WTC11 (cell line): Measurements from ENCODE around the gene WWOX. TPM values are rescaled to one million over a fixed set of nuclear protein-coding genes. Genes with fewer than 3 reads are reported as not detected.

ENCODE experiments used
- ATAC-seq: fragments of 200-7000 bp; cut with Tn5 transposase; 2 replicates; pipeline ENCODE4 v1.10.0; 2021; ENCODE audit warnings: mild to moderate bottlenecking, moderate library complexity
- CTCF ChIA-PET: fragments of 300-600 bp; sonication (Branson Sonifier 250); formaldehyde crosslinking; loops from one replicate; lab custom pipeline; 2021; ENCODE audit warnings: antibody characterized with exemption; lab: Charles Lee
- POLR2A ChIA-PET: fragments of 350-600 bp; sonication (Branson Sonifier 250); formaldehyde crosslinking; loops from one replicate; lab custom pipeline; 2021; ENCODE audit warnings: antibody characterized with exemption; lab: Charles Lee
- DNase-seq: peaks from one replicate; pipeline ENCODE4 v3.0.0; 2021; ENCODE audit warnings: low spot score
- H3K27ac Mint-ChIP-seq: 2 replicates; pipeline ENCODE4 v1.8.0; 2021; ENCODE audit warnings: mixed read lengths
- H3K27me3 Mint-ChIP-seq: 2 replicates; pipeline ENCODE4 v1.8.0; 2021; ENCODE audit warnings: low read depth, mild to moderate bottlenecking, moderate library complexity, mixed read lengths
- H3K36me3 Mint-ChIP-seq: 2 replicates; pipeline ENCODE4 v1.8.0; 2021; ENCODE audit warnings: mixed read lengths
- H3K4me1 Mint-ChIP-seq: 2 replicates; pipeline ENCODE4 v1.8.0; 2022; ENCODE audit warnings: mixed read lengths
- H3K4me3 Mint-ChIP-seq: 2 replicates; pipeline ENCODE4 v1.8.0; 2021; ENCODE audit warnings: mild to moderate bottlenecking, moderate library complexity, mixed read lengths
- H3K9me3 Mint-ChIP-seq: 2 replicates; pipeline ENCODE4 v1.8.0; 2021; ENCODE audit warnings: mixed read lengths
- ATF1 ChIP-seq: sonication (generic); formaldehyde crosslinking; IDR thresholded peaks from 2 replicates; pipeline ENCODE4 v1.8.1; 2023; ENCODE audit warnings: mild to moderate bottlenecking, moderate library complexity, missing genetic modification reagents
- CBFB ChIP-seq: sonication (generic); formaldehyde crosslinking; IDR thresholded peaks from 2 replicates; pipeline ENCODE4 v1.8.1; 2022; ENCODE audit warnings: mild to moderate bottlenecking, low read depth, missing genetic modification reagents
- CDX4 ChIP-seq: fragments of 250-450 bp; sonication (Bioruptor Pico); IDR thresholded peaks from 2 replicates; pipeline ENCODE4 v1.9.0; 2021; ENCODE audit warnings: moderate library complexity, mild to moderate bottlenecking, inconsistent platforms, borderline replicate concordance
- CREB1 ChIP-seq: sonication (generic); formaldehyde crosslinking; IDR thresholded peaks from 2 replicates; pipeline ENCODE4 v1.8.0; 2023; ENCODE audit warnings: mild to moderate bottlenecking, missing genetic modification reagents
- CREM ChIP-seq: sonication (generic); formaldehyde crosslinking; IDR thresholded peaks from 2 replicates; pipeline ENCODE4 v1.8.1; 2022; ENCODE audit warnings: mild to moderate bottlenecking, missing genetic modification reagents, moderate library complexity
- ERG ChIP-seq: fragments of 250-450 bp; sonication (Bioruptor Pico); IDR thresholded peaks from 2 replicates; pipeline ENCODE4 v1.8.0; 2021; ENCODE audit warnings: mild to moderate bottlenecking
- ETV6 ChIP-seq: sonication (generic); formaldehyde crosslinking; IDR thresholded peaks from 2 replicates; pipeline ENCODE4 v1.8.1; 2022; ENCODE audit warnings: mild to moderate bottlenecking, missing genetic modification reagents
- FOXP1 ChIP-seq: sonication (generic); formaldehyde crosslinking; IDR thresholded peaks from 2 replicates; pipeline ENCODE4 v1.8.0; 2022; ENCODE audit warnings: missing genetic modification reagents, mild to moderate bottlenecking, moderate library complexity, borderline replicate concordance
- GABPB1 ChIP-seq: sonication (generic); formaldehyde crosslinking; IDR thresholded peaks from 2 replicates; pipeline ENCODE4 v1.8.1; 2023; ENCODE audit warnings: mild to moderate bottlenecking, missing genetic modification reagents
- IRF1 ChIP-seq: sonication (generic); formaldehyde crosslinking; IDR thresholded peaks from 2 replicates; pipeline ENCODE4 v1.8.0; 2023; ENCODE audit warnings: missing genetic modification reagents
- JAZF1 ChIP-seq: fragments of 250-450 bp; sonication (Bioruptor Pico); IDR thresholded peaks from 2 replicates; pipeline ENCODE4 v1.9.0; 2021; ENCODE audit warnings: moderate library complexity, mild to moderate bottlenecking, inconsistent platforms
- JUN ChIP-seq: sonication (generic); formaldehyde crosslinking; IDR thresholded peaks from 2 replicates; pipeline ENCODE4 v1.8.0; 2023; ENCODE audit warnings: mild to moderate bottlenecking, missing genetic modification reagents
- KAT7 ChIP-seq: sonication (generic); formaldehyde crosslinking; IDR thresholded peaks from 2 replicates; pipeline ENCODE4 v1.8.1; 2023; ENCODE audit warnings: missing genetic modification reagents, mild to moderate bottlenecking, borderline replicate concordance
- MAX ChIP-seq: sonication (generic); formaldehyde crosslinking; IDR thresholded peaks from 2 replicates; pipeline ENCODE4 v1.8.0; 2022; ENCODE audit warnings: mild to moderate bottlenecking, missing genetic modification reagents
- MXD4 ChIP-seq: fragments of 250-450 bp; sonication (Bioruptor Pico); IDR thresholded peaks from 2 replicates; pipeline ENCODE4 v1.8.0; 2021; ENCODE audit warnings: mild to moderate bottlenecking, moderate library complexity, borderline replicate concordance
- MYBL2 ChIP-seq: sonication (generic); formaldehyde crosslinking; IDR thresholded peaks from 2 replicates; pipeline ENCODE4 v1.8.1; 2023; ENCODE audit warnings: mild to moderate bottlenecking, moderate library complexity, missing genetic modification reagents
- PRRX2 ChIP-seq: fragments of 250-450 bp; sonication (Bioruptor Pico); IDR thresholded peaks from 2 replicates; pipeline ENCODE4 v1.8.0; 2021; ENCODE audit warnings: mild to moderate bottlenecking
- RELA ChIP-seq: sonication (generic); formaldehyde crosslinking; IDR thresholded peaks from 2 replicates; pipeline ENCODE4 v1.8.1; 2022; ENCODE audit warnings: missing genetic modification reagents, mild to moderate bottlenecking, borderline replicate concordance
- SMAD4 ChIP-seq: sonication (generic); formaldehyde crosslinking; IDR thresholded peaks from 2 replicates; pipeline ENCODE4 v1.8.0; 2022; ENCODE audit warnings: mild to moderate bottlenecking, missing genetic modification reagents
- TCF7 ChIP-seq: sonication (generic); formaldehyde crosslinking; IDR thresholded peaks from 2 replicates; pipeline ENCODE4 v1.8.0; 2022; ENCODE audit warnings: mild to moderate bottlenecking, low read depth, missing genetic modification reagents, moderate library complexity
- TEAD1 ChIP-seq: sonication (generic); formaldehyde crosslinking; IDR thresholded peaks from 2 replicates; pipeline ENCODE4 v1.8.0; 2022; ENCODE audit warnings: mild to moderate bottlenecking, missing genetic modification reagents
- ZBTB43 ChIP-seq: sonication (generic); formaldehyde crosslinking; IDR thresholded peaks from 2 replicates; pipeline ENCODE4 v1.8.1; 2023; ENCODE audit warnings: mild to moderate bottlenecking, missing genetic modification reagents
- ZNF121 ChIP-seq: sonication (generic); formaldehyde crosslinking; IDR thresholded peaks from 2 replicates; pipeline ENCODE4 v1.8.0; 2023; ENCODE audit warnings: missing genetic modification reagents
- ZNF317 ChIP-seq: sonication (generic); formaldehyde crosslinking; IDR thresholded peaks from 2 replicates; pipeline ENCODE4 v1.8.1; 2023; ENCODE audit warnings: low read depth, mild to moderate bottlenecking, moderate library complexity, missing genetic modification reagents, borderline replicate concordance
- ZNF512 ChIP-seq: sonication (generic); formaldehyde crosslinking; IDR thresholded peaks from 2 replicates; pipeline ENCODE4 v1.8.1; 2022; ENCODE audit warnings: missing genetic modification reagents, borderline replicate concordance
- total RNA-seq: library from RNA; stranded (reverse); gene quantifications from 3 replicates; pipeline ENCODE4 v1.2.3, GENCODE V29; 2021
- TF ChIP-seq, protein P1 (sequence below): sonication (generic); formaldehyde crosslinking; IDR thresholded peaks from 2 replicates; pipeline ENCODE4 v1.8.1; 2023; ENCODE audit warnings: mild to moderate bottlenecking, missing genetic modification reagents

Gene WWOX
- total RNA-seq, 1 experiment from 2014 or later, result 15.7 TPM

- Mint-ChIP-seq H3K4me1 (no peaks in the 10 kb centered on the region), H3K4me3 (no peak overlapping the region), H3K9me3 (peaks cover 28% of the 10 kb centered on the region), H3K27me3 (no peaks in the 10 kb centered on the region), H3K36me3 (peaks cover 21% of the 10 kb centered on the region), H3K27ac (no peak overlapping the region)
- ChIA-PET POLR2A (no interaction called here), CTCF (no interaction called here)
- ATAC-seq (no peak), DNase-seq (no peak)
- TF ChIP-seq JAZF1 (CRISPR knock-in tag) (no peak), ETV6 (CRISPR knock-in tag) (no peak), CDX4 (no peak), JUN (CRISPR knock-in tag) (no peak), MYBL2 (CRISPR knock-in tag) (no peak), ERG (no peak), CBFB (CRISPR knock-in tag) (no peak), ZNF512 (CRISPR knock-in tag) (no peak), CREB1 (CRISPR knock-in tag) (no peak), TCF7 (no peak), GABPB1 (CRISPR knock-in tag) (no peak), FOXP1 (no peak), MXD4 (no peak), MAX (no peak), IRF1 (CRISPR knock-in tag) (no peak)
These were observed 293.2 kb downstream of the WWOX start for GRCh38 chr16:78392585-78393195.

DNA sequence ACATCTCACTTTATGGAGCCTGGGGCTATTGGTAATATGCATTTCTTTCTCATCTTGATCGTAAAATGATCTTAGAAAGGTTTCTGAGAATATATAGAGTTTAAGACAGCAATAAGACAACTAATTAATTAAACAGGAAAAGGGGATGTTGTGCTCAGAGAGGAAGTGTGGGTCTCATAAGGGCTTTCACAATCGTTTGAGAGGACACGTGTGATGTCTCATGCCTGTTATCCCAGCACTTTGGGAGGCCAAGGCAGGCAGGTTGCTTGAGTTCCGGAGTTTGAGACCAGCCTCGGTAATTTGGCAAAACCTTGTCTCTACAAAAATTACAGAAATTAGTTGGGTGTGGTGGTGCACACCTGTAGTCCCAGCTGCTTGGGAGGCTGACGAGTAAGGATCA lies 295.6 kb downstream of the WWOX start:
- CTCF ChIA-PET, result interaction anchor here (0.6 kb wide), 1 partner anchor 104 kb away, joined by 3 read pairs; no protein-coding TSS in a partner anchor

More for the DNA sequence above, 295.6 kb downstream of the WWOX start:
- H3K4me3 Mint-ChIP-seq, result no peak overlapping the region
- no peaks in the 10 kb centered on the region for H3K27me3 Mint-ChIP-seq
- H3K4me1 Mint-ChIP-seq, result 0 out of 2 replicates have a peak, but pooled peaks cover 2% of the 10 kb centered on the region
- H3K9me3 Mint-ChIP-seq, result peaks cover 28% of the 10 kb centered on the region
- H3K27ac Mint-ChIP-seq, result no peak overlapping the region
- H3K36me3 Mint-ChIP-seq, result peaks cover 21% of the 10 kb centered on the region
- POLR2A ChIA-PET, result no interaction called here
- TF ChIP-seq ZNF121, result no peak
- TF ChIP-seq PRRX2 (CRISPR knock-in tag), result no peak
- no peak for TF ChIP-seq ZNF512 (CRISPR knock-in tag)
- no peak for TF ChIP-seq CREB1 (CRISPR knock-in tag)
- no peak for TF ChIP-seq IRF1 (CRISPR knock-in tag)
- TF ChIP-seq RELA (CRISPR knock-in tag), result no peak
- no peak for TF ChIP-seq JUN (CRISPR knock-in tag)
- no peak for TF ChIP-seq TEAD1 (CRISPR knock-in tag)
- TF ChIP-seq, protein P1, sequence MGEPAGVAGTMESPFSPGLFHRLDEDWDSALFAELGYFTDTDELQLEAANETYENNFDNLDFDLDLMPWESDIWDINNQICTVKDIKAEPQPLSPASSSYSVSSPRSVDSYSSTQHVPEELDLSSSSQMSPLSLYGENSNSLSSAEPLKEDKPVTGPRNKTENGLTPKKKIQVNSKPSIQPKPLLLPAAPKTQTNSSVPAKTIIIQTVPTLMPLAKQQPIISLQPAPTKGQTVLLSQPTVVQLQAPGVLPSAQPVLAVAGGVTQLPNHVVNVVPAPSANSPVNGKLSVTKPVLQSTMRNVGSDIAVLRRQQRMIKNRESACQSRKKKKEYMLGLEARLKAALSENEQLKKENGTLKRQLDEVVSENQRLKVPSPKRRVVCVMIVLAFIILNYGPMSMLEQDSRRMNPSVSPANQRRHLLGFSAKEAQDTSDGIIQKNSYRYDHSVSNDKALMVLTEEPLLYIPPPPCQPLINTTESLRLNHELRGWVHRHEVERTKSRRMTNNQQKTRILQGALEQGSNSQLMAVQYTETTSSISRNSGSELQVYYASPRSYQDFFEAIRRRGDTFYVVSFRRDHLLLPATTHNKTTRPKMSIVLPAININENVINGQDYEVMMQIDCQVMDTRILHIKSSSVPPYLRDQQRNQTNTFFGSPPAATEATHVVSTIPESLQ, result no peak
- TF ChIP-seq CREM (CRISPR knock-in tag), result no peak
- TF ChIP-seq ZNF317, result no peak
- TF ChIP-seq ATF1 (CRISPR knock-in tag), result no peak
- no peak for TF ChIP-seq KAT7 (CRISPR knock-in tag)
- no peak for TF ChIP-seq ZBTB43 (CRISPR knock-in tag)
- TF ChIP-seq TCF7, result no peak
- TF ChIP-seq SMAD4 (CRISPR knock-in tag), result no peak
- no peak for ATAC-seq
- DNase-seq, result no peak
